ENCODE measurements around the gene COPS8.

COPS8 gene

DNA sequence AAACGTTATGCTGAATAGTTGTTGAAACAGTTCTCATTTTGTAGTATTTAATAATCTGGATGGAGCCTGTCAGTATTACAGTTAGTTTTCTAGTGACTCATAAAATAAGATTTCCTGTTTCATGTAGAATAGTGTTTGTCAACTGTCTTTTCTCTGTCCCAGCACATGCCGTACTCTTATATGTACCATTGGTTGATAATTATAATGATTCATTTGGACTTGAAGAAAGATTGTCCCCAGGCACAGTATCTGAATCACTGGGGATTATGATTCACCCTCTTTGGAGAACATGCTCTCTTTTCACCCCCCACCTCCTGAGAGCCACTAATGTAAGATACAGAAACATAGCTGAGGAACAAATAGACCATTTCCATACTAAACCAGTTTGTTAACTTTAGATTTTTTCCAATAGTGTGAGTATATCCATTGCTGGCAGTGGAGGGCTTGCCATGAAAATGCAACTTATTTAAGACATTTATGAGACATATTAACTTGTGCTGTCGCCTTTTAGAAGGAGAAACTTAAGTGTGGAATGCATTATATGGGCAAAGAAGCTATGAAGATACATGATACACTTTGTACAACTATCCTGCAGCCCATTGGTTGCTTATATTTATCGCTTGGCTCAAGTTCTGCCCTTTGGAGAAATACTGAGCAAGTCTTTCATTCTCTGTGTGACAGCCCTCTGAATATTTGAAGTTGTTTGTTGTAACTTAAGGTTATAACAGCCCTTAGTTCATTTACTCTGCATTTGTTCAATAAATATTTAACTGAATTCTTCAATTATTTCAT, 12.4 kb downstream of the COPS8 start:
- TF ChIP-seq, protein P1, sequence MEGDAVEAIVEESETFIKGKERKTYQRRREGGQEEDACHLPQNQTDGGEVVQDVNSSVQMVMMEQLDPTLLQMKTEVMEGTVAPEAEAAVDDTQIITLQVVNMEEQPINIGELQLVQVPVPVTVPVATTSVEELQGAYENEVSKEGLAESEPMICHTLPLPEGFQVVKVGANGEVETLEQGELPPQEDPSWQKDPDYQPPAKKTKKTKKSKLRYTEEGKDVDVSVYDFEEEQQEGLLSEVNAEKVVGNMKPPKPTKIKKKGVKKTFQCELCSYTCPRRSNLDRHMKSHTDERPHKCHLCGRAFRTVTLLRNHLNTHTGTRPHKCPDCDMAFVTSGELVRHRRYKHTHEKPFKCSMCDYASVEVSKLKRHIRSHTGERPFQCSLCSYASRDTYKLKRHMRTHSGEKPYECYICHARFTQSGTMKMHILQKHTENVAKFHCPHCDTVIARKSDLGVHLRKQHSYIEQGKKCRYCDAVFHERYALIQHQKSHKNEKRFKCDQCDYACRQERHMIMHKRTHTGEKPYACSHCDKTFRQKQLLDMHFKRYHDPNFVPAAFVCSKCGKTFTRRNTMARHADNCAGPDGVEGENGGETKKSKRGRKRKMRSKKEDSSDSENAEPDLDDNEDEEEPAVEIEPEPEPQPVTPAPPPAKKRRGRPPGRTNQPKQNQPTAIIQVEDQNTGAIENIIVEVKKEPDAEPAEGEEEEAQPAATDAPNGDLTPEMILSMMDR (conservative IDR thresholded peaks at IDR 0.05; ENCODE audit: low read depth, low read length) = no peak
- no peak overlapping the region for H3K4me3 ChIP-seq (ENCODE audit: low read length)
- DNase-seq (ENCODE audit: low read depth) = peak; percentile 58

DNA sequence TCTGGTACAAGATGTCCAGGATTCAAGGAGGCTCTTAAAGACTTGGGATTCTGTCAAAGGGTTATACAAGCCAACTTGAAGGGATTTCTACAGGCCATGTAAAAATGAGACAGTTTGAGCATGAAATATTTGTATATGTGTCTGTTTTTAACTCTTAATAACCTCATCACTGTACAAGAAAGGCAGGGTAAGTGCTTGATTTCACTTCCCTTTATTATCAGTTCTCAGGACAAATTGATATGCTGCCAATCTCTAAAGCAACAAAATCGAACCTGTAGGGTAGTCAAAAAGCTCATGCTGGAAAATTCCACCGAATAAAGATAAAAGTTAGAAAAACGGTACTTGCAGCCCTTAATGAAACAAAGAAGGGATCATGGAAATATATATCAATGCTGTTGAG, 14.1 kb downstream of the COPS8 start:
- TF ChIP-seq, protein P1 (conservative IDR thresholded peaks at IDR 0.05; ENCODE audit: low read depth, low read length) = no peak
- DNase-seq (ENCODE audit: low read depth) = no peak
- H3K4me3 ChIP-seq (ENCODE audit: low read length) = no peak overlapping the region

DNA sequence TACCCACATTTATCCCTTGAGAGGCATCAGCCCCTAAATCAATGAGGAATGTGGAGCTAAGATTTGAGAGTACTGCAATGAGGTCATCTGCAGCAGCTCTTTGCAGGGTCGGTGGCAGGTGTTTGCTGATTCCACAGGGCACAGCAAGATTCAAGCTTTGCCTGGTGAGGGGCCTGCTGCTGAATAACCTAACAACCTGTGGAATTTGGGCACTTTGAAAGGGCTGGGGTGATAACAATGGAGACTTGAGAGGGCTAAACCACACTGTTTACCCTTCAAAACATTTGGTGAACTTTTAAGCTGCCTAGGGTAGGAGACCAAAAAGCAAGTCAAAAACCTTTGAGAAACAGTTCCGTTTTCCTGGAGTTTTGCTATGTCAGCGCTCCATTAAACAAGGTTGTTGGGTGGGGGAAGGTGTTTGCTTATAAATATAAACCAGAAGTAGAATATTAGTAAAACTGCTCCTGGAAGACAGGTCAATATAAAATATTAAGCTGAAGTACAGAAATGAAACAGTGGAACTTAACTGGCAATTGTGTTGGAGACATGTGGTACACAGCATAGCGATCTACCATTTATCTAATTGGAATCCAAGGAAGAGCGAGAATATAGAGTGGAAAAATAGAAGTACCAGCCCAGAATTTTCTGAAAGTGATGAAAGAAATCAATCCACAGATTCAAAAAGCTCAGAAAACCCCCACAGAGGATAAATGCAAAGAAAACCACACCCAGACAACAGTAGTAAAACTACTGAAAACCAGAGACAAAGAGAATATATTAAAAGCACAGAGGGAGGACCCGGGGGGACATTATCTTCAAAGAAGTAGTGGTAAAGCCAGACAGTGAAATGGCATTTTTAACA, 15.7 kb downstream of the COPS8 start:
- no peak for DNase-seq (ENCODE audit: low read depth)
- TF ChIP-seq, protein P1 (conservative IDR thresholded peaks at IDR 0.05; ENCODE audit: low read depth, low read length) = no peak
- no peak overlapping the region for H3K4me3 ChIP-seq (ENCODE audit: low read length)

DNA sequence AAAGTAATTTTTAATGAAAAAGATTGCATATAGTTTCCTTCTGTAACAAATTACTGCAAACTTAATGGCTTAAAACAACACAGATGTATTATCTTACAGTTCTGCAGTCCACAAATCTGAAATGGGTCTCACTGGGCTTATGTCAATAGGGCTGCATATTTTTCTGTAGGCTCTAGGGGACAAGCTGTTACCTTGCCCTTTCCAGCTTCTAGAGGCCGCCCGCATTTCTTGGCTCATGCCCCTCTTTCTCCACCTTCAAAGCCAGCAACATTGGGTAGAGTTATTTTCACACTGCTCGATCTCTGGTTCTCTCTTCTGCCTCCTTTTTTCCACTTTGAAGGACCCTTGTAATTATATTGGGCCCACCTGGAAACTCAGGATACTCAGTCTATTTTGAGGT, 16.7 kb downstream of the COPS8 start:
- TF ChIP-seq, protein P1 (conservative IDR thresholded peaks at IDR 0.05; ENCODE audit: low read depth, low read length) = no peak
- no peak overlapping the region for H3K4me3 ChIP-seq (ENCODE audit: low read length)
- DNase-seq (ENCODE audit: low read depth) = no peak

DNA sequence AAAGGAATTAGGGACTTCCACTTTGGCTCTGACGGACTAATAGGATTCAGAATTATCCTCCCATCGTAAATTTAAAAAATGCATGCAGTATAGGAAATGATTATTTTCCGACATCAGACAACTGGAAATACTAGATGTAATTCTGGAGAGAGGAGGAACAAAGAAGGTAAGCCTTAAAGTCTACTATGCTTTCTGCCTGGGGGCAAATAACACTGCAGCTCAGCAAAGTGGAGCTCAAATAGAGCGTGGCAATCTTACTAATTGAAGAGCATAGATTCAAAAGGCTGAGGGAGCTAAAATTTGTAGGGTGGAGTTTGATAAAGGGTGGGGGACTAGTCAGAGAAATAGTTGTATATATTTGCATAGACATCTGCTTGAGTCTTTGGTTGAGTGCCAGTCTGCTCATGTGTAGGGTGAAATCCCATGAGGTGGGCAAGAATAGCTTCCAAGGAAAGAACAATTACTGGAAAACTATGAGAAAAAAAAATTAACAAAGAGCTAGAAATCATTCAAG, 23.8 kb downstream of the COPS8 start:
- TF ChIP-seq, protein P1 (conservative IDR thresholded peaks at IDR 0.05; ENCODE audit: low read depth, low read length) = no peak
- no peak for DNase-seq (ENCODE audit: low read depth)
- no peak overlapping the region for H3K4me3 ChIP-seq (ENCODE audit: low read length)

- no peak for DNase-seq (ENCODE audit: low read depth)
- no peak overlapping the region for H3K4me3 ChIP-seq (ENCODE audit: low read length)
- TF ChIP-seq, protein P1 (conservative IDR thresholded peaks at IDR 0.05; ENCODE audit: low read depth, low read length) = no peak
These were observed 27.5 kb downstream of the COPS8 start for GRCh38 chr2:237113026-237113795.

Data from retinal pigment epithelial cell (primary cell).